ENCODE results near the gene ABCC11.

ABCC11 gene

GRCh38 chr16:48282636-48283263 lies 35.4 kb upstream of the ABCC11 start:
- no peak for TF ChIP-seq EZH2 (IDR thresholded peaks at IDR 0.05)
- Histone ChIP-seq H3K4me3 (no peak overlapping the region), H3K27ac (no peak overlapping the region), H3K9me3 (ENCODE audit: low read depth, low read length) (no peaks in the 10 kb centered on the region), H3K36me3 (ENCODE audit: insufficient read depth, low read length) (peaks cover 4% of the 10 kb centered on the region; the same call in 1 of the 2 replicates), H3K9ac (ENCODE audit: insufficient read length) (no peak overlapping the region)
- DNase-seq (ENCODE audit: low read depth, low spot score), result no peak

GRCh38 chr16:48280546-48280945 lies 33.2 kb upstream of the ABCC11 start:
- TF ChIP-seq POLR2AphosphoS5 (IDR thresholded peaks at IDR 0.05; ENCODE audit: borderline replicate concordance, low read depth, low read length) (no peak), EZH2 (IDR thresholded peaks at IDR 0.05) (no peak), FOXP2 (optimal IDR thresholded peaks at IDR 0.05; ENCODE audit: control extremely low read depth, extremely low read length, insufficient read depth) (no peak)
- no peak for DNase-seq (ENCODE audit: low read depth, low spot score)
- no peaks in the 10 kb centered on the region for H3K36me3 ChIP-seq (ENCODE audit: insufficient read depth, low read length)
- no peak overlapping the region for H3K9ac ChIP-seq (ENCODE audit: insufficient read length)
- H3K9me3 ChIP-seq (ENCODE audit: low read depth, low read length), result no peaks in the 10 kb centered on the region
- no peak overlapping the region for H3K27ac ChIP-seq
- no peak overlapping the region for H3K4me3 ChIP-seq

GRCh38 chr16:48279199-48279598 lies 31.9 kb upstream of the ABCC11 start:
- Histone ChIP-seq H3K4me3 (no peak overlapping the region), H3K27ac (no peak overlapping the region), H3K36me3 (ENCODE audit: insufficient read depth, low read length) (no peaks in the 10 kb centered on the region), H3K9me3 (ENCODE audit: low read depth, low read length) (no peaks in the 10 kb centered on the region), H3K9ac (ENCODE audit: insufficient read length) (no peak overlapping the region)
- TF ChIP-seq EZH2 (IDR thresholded peaks at IDR 0.05), result no peak
- no peak for TF ChIP-seq FOXP2 (optimal IDR thresholded peaks at IDR 0.05; ENCODE audit: control extremely low read depth, extremely low read length, insufficient read depth)
- TF ChIP-seq POLR2AphosphoS5 (IDR thresholded peaks at IDR 0.05; ENCODE audit: borderline replicate concordance, low read depth, low read length), result no peak
- no peak for DNase-seq (ENCODE audit: low read depth, low spot score)

- Histone ChIP-seq H3K9ac (ENCODE audit: insufficient read length) (no peak overlapping the region), H3K27ac (no peak overlapping the region), H3K36me3 (ENCODE audit: insufficient read depth, low read length) (no peaks in the 10 kb centered on the region), H3K4me3 (no peak overlapping the region), H3K9me3 (ENCODE audit: low read depth, low read length) (no peaks in the 10 kb centered on the region)
- no peak for DNase-seq (ENCODE audit: low read depth, low spot score)
- TF ChIP-seq FOXP2 (optimal IDR thresholded peaks at IDR 0.05; ENCODE audit: control extremely low read depth, extremely low read length, insufficient read depth) (no peak), EZH2 (IDR thresholded peaks at IDR 0.05) (no peak), POLR2AphosphoS5 (IDR thresholded peaks at IDR 0.05; ENCODE audit: borderline replicate concordance, low read depth, low read length) (no peak)
Observed at GRCh38 chr16:48277158-48277557, 29.8 kb upstream of the ABCC11 start.

- H3K9ac ChIP-seq (ENCODE audit: insufficient read length), result no peak overlapping the region
- no peaks in the 10 kb centered on the region for H3K9me3 ChIP-seq (ENCODE audit: low read depth, low read length)
- DNase-seq (ENCODE audit: low read depth, low spot score), result no peak
- TF ChIP-seq EZH2 (IDR thresholded peaks at IDR 0.05), result no peak
- no peak for TF ChIP-seq FOXP2 (optimal IDR thresholded peaks at IDR 0.05; ENCODE audit: control extremely low read depth, extremely low read length, insufficient read depth)
- no peak for TF ChIP-seq POLR2AphosphoS5 (IDR thresholded peaks at IDR 0.05; ENCODE audit: borderline replicate concordance, low read depth, low read length)
- H3K4me3 ChIP-seq, result no peak overlapping the region
- H3K36me3 ChIP-seq (ENCODE audit: insufficient read depth, low read length), result no peaks in the 10 kb centered on the region
- no peak overlapping the region for H3K27ac ChIP-seq
Observed at GRCh38 chr16:48276102-48276501, 28.8 kb upstream of the ABCC11 start.

GRCh38 chr16:48274476-48274875 lies 27.1 kb upstream of the ABCC11 start:
- H3K9me3 ChIP-seq (ENCODE audit: low read depth, low read length), result no peaks in the 10 kb centered on the region
- no peaks in the 10 kb centered on the region; the same call in 1 of the 2 replicates for H3K36me3 ChIP-seq (ENCODE audit: insufficient read depth, low read length)
- TF ChIP-seq POLR2AphosphoS5 (IDR thresholded peaks at IDR 0.05; ENCODE audit: borderline replicate concordance, low read depth, low read length) (no peak), FOXP2 (optimal IDR thresholded peaks at IDR 0.05; ENCODE audit: control extremely low read depth, extremely low read length, insufficient read depth) (no peak), EZH2 (IDR thresholded peaks at IDR 0.05) (no peak)

GRCh38 chr16:48272837-48273421 lies 25.6 kb upstream of the ABCC11 start:
- Histone ChIP-seq H3K9me3 (ENCODE audit: low read depth, low read length) (no peaks in the 10 kb centered on the region), H3K4me3 (no peak overlapping the region), H3K9ac (ENCODE audit: insufficient read length) (no peak overlapping the region), H3K36me3 (ENCODE audit: insufficient read depth, low read length) (no peaks in the 10 kb centered on the region; the same call in 1 of the 2 replicates), H3K27ac (no peak overlapping the region)
- TF ChIP-seq FOXP2 (optimal IDR thresholded peaks at IDR 0.05; ENCODE audit: control extremely low read depth, extremely low read length, insufficient read depth) (no peak), POLR2AphosphoS5 (IDR thresholded peaks at IDR 0.05; ENCODE audit: borderline replicate concordance, low read depth, low read length) (no peak), EZH2 (IDR thresholded peaks at IDR 0.05) (no peak)
- no peak for DNase-seq (ENCODE audit: low read depth, low spot score)

More at GRCh38 chr16:48274476-48274875, 27.1 kb upstream of the ABCC11 start:
- H3K27ac ChIP-seq, result no peak overlapping the region
- no peak overlapping the region for H3K9ac ChIP-seq (ENCODE audit: insufficient read length)
- no peak for DNase-seq (ENCODE audit: low read depth, low spot score)
- H3K4me3 ChIP-seq, result no peak overlapping the region

GRCh38 chr16:48271728-48272127 lies 24.4 kb upstream of the ABCC11 start:
- TF ChIP-seq POLR2AphosphoS5 (IDR thresholded peaks at IDR 0.05; ENCODE audit: borderline replicate concordance, low read depth, low read length), result no peak
- no peak for TF ChIP-seq EZH2 (IDR thresholded peaks at IDR 0.05)
- no peak for TF ChIP-seq FOXP2 (optimal IDR thresholded peaks at IDR 0.05; ENCODE audit: control extremely low read depth, extremely low read length, insufficient read depth)
- H3K36me3 ChIP-seq (ENCODE audit: insufficient read depth, low read length), result no peaks in the 10 kb centered on the region; the same call in 1 of the 2 replicates

More at GRCh38 chr16:48271728-48272127, 24.4 kb upstream of the ABCC11 start:
- DNase-seq (ENCODE audit: low read depth, low spot score), result no peak
- no peak overlapping the region for H3K27ac ChIP-seq
- H3K9me3 ChIP-seq (ENCODE audit: low read depth, low read length), result no peaks in the 10 kb centered on the region
- no peak overlapping the region for H3K9ac ChIP-seq (ENCODE audit: insufficient read length)
- no peak overlapping the region for H3K4me3 ChIP-seq
